Skin epidermis (tissue), 12 donors: ENCODE data around the gene AJAP1.

Source experiments
- H3K27ac ChIP-seq, 21 experiments: fragments of 200-600 bp; sonication (generic) in 11 of 21; one replicate each; pipeline ENCODE4 v1.5.0; 2020; ENCODE audit warnings: mild to moderate bottlenecking in 3 of 21, inconsistent platforms in 2 of 21, moderate library complexity in 2 of 21
- H3K4me3 ChIP-seq, 7 experiments: fragments of 200-600 bp; sonication (generic) in 2 of 7; one replicate each; pipeline ENCODE4 v1.5.0; 2020; ENCODE audit warnings: inconsistent platforms in 2 of 7, mild to moderate bottlenecking in 2 of 7, moderate library complexity in 1 of 7

AJAP1 gene

DNA sequence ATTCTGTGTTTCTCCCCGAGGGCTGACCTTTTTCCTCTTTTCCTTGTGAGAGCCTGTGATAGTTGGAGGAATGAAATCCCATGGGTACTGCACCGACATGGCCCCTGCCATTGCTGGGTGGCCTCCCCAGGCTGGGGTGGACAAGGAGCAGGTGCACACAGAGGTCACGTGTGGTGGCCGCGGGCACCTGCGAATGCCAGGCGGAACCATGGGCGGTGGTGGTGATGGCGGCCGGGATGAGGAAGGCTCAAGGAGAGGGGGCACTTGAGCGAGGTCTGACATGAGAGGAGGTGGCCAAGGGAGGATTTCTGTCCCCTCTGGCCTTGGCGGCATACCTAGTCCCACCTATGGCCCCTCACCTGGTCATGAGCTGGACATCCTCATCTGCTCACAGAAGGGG is 69.6 kb downstream of the AJAP1 start:
- H3K27ac ChIP-seq, result no peak overlapping the region
- no peak overlapping the region for H3K4me3 ChIP-seq

DNA sequence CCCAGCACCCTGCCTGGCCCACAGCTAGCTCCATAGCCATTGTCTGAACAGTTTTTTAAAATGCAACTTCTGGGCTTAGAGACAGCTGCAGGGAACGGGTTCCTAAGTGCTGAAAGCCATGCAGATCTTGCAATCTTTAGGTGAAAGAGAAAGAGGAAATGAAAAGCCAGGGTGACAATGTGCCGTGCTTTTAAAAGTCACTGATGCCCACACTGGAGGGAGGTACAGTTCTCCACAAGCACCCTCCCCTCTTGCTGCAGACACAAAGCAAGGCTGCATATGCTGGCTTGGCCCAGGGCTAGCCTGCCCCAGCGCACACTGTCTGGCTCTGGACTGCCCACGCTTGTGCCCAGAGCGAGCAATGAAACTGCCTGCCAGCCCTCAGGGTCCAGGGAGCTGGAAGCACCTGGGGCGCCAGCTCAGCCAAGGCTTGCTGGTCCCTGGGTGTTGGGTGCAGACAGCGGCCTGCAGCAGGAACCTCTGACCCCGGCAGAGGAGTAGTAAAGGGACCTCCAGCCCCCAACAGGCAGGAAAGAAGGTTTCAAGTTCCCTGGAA is 70.4 kb downstream of the AJAP1 start:
- no peak overlapping the region for H3K27ac ChIP-seq
- H3K4me3 ChIP-seq, result no peak overlapping the region

DNA sequence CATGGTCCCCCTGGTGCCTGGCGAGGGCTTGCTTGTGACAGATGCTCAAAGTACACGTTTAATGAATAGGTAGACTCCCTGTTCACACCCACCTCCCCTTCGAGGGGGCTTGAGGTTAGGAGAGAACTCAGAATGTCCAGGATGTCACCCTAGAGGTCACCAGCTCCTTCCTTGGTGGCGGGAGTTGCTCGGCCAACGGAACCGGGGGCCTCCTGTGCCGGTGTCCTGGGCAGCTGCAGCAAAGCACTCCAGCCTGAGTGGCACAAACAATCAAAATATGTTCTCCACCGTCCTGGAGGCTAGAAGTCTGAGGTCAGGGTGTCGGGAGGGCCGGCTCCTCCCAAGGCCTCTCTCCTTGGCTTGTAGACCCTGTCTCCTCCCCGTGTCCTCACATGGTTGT is 71.0 kb downstream of the AJAP1 start:
- Histone ChIP-seq H3K27ac (no peak overlapping the region), H3K4me3 (no peak overlapping the region)

DNA sequence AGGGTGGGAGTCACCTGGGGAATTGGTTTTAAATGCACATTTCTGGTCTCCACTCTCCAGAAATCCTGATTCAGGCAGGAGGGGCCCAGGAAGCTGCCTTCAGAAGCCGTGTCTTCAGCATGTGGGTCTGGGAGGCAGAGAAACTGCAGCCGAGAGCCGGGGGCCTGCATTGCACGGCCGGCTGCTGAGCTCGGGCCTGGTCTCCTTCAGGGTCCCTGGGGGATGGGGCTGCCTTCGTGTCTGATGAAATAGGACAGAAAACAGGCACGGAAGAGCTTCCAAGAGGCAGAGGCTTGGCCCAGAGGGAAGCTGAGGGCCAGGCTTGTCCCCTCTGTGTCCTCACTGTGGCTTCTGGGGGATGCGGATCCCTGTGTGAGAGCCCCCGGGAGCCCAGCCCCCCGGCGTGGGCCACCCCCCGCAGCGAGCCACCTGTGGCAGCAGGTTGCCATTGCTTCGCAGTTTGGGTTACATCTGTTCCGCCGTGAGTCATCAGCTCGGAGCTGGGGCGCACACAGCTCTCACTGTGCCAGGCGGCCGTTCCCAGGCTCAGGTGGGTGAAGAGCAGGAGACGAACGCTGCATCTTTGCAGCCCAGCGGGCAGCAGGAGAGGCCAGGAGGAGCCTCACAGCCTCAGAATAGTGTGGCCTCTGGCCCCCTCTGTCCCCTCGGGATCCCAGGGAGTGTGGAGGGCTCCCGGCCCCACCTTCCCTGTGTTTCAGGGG is 72.4 kb downstream of the AJAP1 start:
- Histone ChIP-seq H3K27ac (no peak overlapping the region), H3K4me3 (no peak overlapping the region)

DNA sequence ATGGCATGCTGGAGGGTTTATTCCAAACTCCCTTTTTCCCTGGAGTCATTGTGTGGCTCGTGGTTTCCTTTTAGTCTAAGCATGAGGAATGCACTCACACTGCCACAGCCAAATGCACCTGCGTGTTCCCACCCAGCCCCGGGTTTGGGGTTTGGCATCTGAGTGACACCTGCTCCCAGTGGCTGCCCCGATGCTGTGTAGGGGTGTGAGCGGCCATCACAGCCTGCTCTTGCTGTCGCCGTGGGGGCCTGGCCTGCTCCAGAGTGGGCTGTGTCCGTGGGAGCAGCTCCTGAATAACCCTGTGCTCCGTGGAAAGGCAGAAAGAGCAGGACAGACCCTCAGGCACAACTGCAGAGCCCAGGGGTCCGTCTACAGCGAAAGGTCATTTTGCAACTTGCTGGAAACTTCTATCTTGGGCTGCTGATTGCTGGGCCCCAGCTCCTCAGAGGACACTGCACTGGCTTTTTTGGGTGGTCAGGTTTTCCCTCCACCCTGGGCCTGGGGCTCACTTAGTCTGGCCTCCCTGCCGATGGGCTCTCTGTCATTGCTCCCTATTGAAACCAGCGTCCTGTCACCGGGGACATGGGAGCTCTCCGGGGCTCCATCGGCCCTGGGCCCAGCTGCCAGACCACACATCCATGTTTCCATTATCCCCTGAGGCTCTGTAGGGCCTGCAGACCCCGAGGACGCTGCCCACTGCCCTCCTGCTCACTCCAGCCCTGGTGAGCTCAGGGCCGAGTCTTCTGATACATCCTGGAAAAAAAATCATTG is 74.1 kb downstream of the AJAP1 start:
- H3K4me3 ChIP-seq, result no peak overlapping the region
- no peak overlapping the region for H3K27ac ChIP-seq

DNA sequence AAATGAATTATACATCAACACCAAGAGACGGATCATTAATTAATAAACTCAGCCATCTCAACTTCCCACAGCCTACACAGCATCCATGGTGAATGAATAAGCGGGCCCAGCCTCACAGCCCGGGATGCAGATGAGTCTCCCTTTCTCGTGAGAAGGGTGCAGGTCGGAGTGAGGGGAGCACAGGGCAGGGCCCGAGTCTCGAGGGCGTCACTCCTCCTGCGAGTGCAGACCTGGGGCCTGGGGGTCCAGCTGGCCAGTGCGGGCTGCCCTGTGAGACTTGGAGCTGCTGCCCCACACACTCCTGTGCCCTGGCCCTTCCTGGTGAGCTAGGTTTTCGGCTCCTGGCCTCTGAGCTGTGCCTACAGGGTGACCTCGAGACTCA is 74.7 kb downstream of the AJAP1 start:
- Histone ChIP-seq H3K27ac (no peak overlapping the region), H3K4me3 (no peak overlapping the region)

DNA sequence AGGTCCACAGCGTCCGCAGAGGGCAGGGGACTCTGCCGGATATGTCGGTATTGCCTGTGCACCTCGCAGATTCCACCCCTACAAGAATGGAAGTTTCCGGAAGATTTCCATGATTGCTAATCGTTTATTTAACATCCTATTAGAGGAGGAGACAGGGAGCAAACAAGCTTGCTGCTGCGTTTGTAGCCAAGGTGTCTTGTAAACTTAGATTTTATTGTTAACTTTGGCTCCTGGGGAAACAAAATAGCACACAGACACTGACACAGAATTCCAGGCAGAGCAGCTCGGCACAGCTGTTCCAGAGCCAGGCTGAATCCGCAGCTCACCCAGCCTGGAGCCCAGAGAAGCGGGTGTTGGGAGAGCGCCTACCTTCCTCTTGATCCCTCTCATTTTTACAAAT is 75.7 kb downstream of the AJAP1 start:
- Histone ChIP-seq H3K27ac (no peak overlapping the region), H3K4me3 (no peak overlapping the region)

DNA sequence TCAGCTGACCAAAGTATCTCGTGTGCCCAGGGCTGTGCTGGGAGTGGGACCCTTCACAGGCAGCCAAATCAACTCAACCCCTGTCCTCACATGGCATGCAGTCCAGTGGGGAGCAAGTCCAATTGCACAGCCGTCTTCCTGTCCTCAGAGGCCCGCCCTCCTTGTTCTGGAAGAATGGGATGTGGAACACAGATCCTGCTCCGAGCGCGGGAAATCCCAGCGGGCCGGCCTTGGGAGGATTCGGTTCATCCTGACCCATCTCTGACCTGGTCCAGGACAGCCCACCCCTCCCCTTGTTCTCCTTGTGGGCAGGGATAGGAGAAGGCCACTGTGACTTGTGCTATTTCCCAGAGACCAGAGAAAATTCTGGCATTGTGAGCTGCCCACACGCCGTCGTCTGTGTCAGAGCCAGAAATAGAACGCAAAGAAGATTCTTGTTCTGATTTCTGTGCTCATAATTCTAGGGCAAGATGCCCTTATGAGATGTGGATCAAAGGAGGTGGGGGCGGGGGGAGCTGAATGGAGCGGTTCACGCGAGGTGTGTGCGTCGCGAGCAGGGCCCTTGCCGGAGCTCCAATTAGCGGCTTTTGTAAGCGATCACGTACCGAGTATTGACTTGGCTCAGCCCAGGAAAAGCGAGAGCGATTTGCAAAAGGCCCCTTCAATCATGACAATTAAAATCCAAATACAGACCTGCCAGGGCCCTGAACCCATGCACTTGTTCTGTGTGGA is 79.2 kb downstream of the AJAP1 start:
- Histone ChIP-seq H3K27ac (no peak overlapping the region), H3K4me3 (no peak overlapping the region)

DNA sequence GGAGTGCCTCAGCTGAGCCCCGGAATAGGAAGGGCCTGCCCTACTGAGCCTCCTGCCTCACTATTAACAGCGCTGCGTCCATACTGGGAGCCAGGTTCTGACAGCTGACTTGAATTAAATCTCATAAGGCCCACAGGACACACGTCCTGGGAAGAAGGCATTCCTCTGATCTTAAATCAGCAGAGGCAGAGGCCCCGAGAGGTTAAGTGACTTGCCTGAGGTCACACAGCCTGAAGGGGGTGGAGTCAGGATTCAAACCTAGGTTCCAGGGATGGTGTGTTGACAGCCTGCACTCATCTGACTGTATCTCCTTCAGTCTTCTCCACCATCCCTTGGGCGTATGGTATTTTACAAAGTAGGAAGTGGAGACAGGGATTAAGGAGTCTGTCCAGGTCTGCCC is 79.8 kb downstream of the AJAP1 start:
- no peak overlapping the region for H3K27ac ChIP-seq
- H3K4me3 ChIP-seq, result no peak overlapping the region

DNA sequence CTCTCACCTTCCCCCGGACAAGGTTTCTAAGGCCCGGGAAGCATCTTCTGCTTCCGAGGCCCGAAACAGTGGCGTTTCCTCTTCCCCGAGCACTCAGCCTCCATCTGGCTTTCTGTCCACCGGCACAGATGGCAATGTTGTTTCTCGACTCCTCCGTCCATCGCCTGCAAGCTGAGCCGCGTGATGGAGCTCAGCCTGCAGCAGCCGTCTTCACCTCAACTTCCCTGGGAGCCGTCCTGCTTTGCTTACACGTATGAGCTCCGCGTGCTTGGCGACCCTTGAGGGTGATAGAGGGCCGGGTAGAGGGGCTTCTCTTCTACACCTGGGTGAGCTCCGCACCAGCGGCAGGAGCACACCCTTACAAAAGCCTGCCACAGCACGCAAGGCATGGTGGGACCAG is 80.4 kb downstream of the AJAP1 start:
- no peak overlapping the region for H3K4me3 ChIP-seq
- no peak overlapping the region for H3K27ac ChIP-seq

DNA sequence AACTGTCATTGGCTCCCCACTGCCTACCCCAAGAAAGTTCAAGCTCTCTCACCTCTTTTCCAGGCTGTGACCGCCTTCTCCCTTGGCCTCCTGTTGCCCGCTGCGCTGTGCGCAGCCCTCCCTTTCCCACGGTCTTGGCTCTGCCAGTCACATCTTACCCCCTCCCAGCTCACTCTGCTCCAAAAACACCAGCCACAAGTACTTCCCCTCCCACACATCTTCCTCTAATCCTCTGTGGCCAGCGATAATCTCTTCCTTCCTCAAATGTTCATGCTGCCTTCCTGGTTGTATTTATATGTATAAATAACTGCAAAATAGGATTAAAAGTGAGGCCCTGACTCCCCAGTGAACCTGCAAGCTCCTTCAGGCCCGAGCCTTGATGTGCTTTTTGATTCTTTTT is 81.8 kb downstream of the AJAP1 start:
- H3K4me3 ChIP-seq, result no peak overlapping the region
- no peak overlapping the region for H3K27ac ChIP-seq

DNA sequence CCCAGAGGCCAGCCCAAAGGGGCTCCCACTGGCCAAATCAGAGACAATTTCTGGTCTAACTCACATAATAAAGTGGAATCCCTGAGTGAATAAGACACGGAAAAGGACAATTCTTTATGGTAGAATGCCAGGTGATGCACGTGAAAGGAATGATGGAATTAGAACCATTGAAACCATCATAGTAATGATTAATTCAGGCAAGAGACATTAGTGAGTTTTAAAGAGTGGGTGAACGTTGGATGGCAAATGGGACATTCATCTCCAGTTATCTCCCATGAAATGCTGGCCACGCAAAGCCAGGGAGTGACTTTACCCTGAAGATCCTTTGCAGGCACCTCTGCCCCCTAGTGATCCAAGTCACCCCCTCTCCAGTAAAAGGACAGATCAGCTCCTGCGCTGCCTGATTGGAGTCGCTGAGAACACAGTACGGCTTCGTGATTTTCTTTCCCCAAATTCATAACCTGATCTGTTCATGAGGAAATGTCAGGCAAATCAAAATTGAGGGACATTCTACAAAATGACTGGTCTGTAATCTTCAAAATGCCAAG is 87.5 kb downstream of the AJAP1 start:
- no peak overlapping the region for H3K27ac ChIP-seq
- no peak overlapping the region for H3K4me3 ChIP-seq

DNA sequence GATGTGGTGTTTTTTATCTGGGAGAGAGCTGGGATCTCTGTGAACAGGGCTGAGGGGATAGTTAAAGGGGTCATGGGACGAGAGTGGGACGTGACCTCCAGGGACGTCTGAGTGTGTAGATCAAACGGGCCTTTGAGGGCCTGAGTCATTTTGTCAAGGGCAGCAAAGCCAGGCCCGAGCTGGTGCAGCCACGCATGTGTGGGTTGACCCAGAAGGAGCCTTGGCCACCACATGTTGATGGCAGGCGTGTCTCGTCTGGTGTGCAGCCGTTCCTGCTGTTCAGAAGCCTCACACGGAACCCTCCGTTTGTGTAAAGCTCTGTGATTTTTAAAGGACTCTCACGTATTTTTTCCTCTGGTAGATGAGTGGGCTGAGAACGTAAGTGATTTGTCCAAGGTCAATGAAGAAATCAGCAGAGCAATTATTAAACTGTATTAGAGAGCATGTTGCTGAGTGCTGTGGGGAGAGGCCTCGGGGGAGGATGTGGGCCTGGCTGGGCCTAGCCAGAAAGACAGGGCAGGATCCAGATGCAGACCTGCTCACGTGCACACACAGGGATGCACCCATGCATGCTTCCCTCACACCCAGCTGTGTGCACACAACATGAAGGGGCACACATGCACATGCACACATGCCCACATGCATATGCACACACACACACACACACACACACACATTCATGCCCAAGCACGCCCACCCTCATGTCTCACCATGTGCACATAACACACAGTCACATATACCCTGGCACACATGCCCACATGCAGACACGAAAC is 89.8 kb downstream of the AJAP1 start:
- Histone ChIP-seq H3K4me3 (no peak overlapping the region), H3K27ac (no peak overlapping the region)

DNA sequence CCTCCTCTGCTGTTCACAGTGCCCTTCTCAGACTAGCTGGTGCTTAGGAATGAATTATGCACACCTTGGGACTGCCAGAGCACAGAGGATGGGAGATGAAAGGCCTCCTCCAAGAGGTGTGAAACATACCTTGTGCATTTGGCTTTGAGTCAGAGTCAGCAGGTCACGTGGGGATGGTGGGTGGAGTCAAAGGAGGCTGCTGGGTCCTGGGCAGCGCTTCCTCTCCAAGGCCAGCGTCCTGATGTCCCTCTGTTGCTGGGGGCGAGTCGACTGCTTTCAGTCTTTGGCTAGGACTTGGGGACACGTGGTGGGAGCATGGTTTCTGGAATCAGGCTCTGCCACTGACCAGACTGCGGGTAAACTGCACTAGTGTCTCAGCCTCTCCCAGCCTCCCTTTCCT is 91.2 kb downstream of the AJAP1 start:
- no peak overlapping the region for H3K4me3 ChIP-seq
- no peak overlapping the region for H3K27ac ChIP-seq

DNA sequence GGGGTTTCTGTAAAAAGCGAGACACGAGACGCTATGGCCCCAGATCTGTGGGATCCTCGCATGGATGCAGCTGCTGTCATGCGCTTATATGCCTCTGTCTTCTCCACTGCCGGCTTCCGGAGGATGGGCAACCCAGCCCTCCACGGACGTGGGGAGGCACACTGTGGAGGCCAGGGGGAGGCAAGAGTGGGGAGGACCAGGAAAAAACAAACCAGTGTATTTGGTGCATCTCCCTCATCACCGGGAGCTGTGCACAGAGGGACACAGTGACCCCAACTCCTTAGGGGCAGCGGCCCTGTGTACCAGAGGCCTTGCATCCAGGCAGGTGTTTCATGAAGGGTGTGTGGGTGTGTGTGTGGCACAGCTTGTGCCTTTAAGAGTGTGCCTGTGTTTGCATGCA is 95.0 kb downstream of the AJAP1 start:
- Histone ChIP-seq H3K27ac (no peak overlapping the region), H3K4me3 (no peak overlapping the region)

DNA sequence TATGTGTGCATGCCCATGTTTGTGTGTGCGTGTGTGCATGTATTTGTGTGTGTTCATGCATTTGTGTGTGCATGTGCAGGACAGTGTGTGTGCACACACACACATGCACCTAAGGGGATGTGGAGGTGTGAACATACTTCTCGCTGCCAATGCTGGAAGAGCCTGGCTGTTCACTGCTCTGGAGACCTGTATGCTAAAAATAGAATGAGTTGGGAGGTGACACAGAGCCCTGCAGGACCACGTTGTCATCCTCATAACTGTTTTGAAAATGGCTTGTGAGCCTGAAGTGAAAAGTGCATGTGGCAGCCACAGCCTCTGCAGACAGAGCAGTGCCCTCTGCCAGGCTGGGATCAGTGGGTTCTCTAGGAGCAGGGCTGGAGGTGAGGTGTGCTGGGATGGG is 95.8 kb downstream of the AJAP1 start:
- Histone ChIP-seq H3K4me3 (no peak overlapping the region), H3K27ac (no peak overlapping the region)

DNA sequence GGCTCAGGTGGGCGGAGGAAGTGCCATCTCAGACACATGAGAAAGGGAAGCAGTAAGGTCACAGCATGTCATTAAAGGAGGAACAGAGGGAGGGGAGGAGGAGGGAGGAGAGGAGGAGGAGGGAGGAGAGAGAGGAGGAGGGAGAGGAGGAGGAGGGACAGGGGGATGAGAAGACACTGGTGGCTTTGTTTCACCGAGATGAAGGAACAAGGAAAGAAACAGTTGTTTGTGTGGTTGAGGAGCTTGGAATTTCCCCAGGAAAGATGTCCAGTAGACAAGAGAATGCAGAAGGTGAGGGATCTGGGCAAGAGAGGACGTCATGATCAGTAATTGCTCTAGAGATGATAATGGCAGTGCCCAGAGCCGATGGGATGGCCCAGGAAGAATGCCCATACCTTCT is 97.7 kb downstream of the AJAP1 start:
- Histone ChIP-seq H3K27ac (no peak overlapping the region), H3K4me3 (no peak overlapping the region)

DNA sequence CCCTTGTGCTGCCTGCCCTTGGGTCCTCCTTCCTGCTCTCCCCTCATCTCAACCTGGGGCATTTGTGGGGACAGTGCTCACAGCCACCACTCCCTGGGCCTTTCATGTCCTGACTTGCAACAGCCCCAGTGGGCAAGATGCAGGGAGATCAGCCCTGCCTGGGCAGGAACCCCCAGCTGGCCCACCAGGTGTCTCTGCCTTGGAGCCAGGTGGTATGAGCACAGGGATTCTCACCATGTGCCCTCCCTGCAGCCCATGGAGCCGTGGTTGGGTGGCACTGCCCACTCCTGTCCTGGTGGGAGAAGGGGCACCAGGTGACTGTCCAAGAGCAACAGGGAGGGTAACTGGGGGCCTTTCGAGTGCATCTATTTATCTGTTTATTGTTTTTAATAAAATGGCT is 100.4 kb downstream of the AJAP1 start:
- peak overlapping the region in 2 of 21 experiments; percentile 15 to 50 for H3K27ac ChIP-seq
- H3K4me3 ChIP-seq, result no peak overlapping the region

DNA sequence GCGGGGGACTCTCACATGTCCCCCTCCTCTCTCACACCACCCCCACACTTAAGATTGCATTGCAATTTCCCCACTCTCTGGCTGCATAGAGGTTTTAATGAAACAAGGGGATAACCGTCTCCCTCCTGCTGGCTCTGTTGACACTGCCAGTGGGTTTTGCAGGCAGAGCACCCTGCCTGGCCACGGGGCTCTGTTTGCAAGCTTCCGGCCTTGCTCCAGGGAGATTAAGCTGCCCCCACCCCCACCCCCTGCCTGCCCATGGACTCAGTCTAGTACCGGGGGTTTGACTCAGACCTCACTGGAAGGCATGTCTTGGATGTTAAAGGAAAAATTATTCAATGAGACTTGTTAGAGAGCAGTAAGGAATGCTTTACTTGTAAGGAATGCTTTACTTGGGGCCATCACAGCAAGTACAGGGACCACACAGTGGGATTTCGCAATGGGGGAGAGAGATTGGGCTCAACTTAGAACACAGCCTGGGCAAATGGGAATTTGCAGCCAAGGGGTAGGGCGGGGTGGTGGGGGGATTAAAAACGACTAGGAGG is 101.0 kb downstream of the AJAP1 start:
- Histone ChIP-seq H3K27ac (peak overlapping the region in 2 of 21 experiments; percentile 15 to 50), H3K4me3 (no peak overlapping the region)
